Measurements from ENCODE around the gene CNTFR.

DNA sequence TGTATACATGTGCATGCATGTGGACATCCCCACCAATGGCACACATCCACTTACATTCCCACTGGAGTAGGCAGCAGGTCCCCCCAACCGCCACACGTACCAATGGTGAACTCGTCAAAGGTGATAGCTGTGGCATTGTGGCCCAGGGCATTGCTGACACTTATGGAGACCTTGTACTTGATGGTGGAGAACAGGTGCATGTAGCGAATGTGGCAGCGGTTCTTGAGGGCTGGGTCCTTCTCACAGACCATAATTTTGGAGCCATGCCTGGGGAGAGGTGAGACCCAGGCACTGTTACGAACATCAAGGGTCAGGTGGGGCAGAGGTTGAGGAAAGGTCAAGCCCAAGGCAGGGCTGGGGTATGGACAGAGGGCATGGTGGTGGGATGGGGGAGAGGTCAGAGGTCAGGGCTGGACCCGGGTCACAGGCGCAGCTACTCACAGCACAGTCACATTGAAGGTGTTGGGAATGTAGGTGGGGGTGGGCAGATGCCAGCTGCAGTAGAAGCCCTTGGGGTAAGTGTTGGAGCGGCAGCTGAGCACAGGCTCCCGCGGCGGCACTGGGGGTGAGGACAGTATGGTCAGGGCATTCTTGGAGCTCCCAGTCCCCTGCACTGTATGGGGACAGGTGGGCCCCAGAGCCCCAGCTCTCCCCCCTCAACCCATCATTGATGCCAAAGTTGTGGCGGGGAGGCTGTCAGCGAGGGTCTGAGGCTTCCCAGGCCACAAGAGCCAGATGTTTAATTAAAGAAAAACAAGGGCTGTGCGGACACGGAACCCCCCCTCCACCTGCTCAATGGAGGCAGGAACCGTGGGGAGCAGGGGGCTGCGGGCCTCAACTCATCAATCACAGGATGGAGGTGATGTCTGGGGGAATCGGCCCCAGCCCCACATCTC is 31.9 kb downstream of the CNTFR start:
- TF ChIP-seq, protein P1, sequence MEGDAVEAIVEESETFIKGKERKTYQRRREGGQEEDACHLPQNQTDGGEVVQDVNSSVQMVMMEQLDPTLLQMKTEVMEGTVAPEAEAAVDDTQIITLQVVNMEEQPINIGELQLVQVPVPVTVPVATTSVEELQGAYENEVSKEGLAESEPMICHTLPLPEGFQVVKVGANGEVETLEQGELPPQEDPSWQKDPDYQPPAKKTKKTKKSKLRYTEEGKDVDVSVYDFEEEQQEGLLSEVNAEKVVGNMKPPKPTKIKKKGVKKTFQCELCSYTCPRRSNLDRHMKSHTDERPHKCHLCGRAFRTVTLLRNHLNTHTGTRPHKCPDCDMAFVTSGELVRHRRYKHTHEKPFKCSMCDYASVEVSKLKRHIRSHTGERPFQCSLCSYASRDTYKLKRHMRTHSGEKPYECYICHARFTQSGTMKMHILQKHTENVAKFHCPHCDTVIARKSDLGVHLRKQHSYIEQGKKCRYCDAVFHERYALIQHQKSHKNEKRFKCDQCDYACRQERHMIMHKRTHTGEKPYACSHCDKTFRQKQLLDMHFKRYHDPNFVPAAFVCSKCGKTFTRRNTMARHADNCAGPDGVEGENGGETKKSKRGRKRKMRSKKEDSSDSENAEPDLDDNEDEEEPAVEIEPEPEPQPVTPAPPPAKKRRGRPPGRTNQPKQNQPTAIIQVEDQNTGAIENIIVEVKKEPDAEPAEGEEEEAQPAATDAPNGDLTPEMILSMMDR (IDR thresholded peaks at IDR 0.05), result no peak
- TF ChIP-seq SIN3A (IDR thresholded peaks at IDR 0.05; ENCODE audit: borderline replicate concordance, insufficient read depth, low read depth, low read length), result no peak
- TF ChIP-seq POLR2AphosphoS5 (IDR thresholded peaks at IDR 0.05; ENCODE audit: low read depth, low read length), result no peak
- TF ChIP-seq, protein P2, sequence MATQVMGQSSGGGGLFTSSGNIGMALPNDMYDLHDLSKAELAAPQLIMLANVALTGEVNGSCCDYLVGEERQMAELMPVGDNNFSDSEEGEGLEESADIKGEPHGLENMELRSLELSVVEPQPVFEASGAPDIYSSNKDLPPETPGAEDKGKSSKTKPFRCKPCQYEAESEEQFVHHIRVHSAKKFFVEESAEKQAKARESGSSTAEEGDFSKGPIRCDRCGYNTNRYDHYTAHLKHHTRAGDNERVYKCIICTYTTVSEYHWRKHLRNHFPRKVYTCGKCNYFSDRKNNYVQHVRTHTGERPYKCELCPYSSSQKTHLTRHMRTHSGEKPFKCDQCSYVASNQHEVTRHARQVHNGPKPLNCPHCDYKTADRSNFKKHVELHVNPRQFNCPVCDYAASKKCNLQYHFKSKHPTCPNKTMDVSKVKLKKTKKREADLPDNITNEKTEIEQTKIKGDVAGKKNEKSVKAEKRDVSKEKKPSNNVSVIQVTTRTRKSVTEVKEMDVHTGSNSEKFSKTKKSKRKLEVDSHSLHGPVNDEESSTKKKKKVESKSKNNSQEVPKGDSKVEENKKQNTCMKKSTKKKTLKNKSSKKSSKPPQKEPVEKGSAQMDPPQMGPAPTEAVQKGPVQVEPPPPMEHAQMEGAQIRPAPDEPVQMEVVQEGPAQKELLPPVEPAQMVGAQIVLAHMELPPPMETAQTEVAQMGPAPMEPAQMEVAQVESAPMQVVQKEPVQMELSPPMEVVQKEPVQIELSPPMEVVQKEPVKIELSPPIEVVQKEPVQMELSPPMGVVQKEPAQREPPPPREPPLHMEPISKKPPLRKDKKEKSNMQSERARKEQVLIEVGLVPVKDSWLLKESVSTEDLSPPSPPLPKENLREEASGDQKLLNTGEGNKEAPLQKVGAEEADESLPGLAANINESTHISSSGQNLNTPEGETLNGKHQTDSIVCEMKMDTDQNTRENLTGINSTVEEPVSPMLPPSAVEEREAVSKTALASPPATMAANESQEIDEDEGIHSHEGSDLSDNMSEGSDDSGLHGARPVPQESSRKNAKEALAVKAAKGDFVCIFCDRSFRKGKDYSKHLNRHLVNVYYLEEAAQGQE (IDR thresholded peaks at IDR 0.05; ENCODE audit: insufficient read depth in 1 of 2, low read depth in 2 of 2, low read length in 1 of 2), result no peak
- no peak for TF ChIP-seq TCF7L2 (IDR thresholded peaks at IDR 0.05; ENCODE audit: low read depth, low read length)
